NCI-H128 (cell line): ENCODE results near the gene RAB35.
"Not testable (repeated sequence)": the region's sequence is repeated elsewhere in the genome, so short reads cannot be mapped to it uniquely, and the experiment has no call there.

Experiments used
- DNase-seq: peaks from one replicate; lab custom pipeline; 2025; ENCODE audit not compliant: unreplicated experiment; lab: John Stamatoyannopoulos, UW

RAB35 gene

DNA sequence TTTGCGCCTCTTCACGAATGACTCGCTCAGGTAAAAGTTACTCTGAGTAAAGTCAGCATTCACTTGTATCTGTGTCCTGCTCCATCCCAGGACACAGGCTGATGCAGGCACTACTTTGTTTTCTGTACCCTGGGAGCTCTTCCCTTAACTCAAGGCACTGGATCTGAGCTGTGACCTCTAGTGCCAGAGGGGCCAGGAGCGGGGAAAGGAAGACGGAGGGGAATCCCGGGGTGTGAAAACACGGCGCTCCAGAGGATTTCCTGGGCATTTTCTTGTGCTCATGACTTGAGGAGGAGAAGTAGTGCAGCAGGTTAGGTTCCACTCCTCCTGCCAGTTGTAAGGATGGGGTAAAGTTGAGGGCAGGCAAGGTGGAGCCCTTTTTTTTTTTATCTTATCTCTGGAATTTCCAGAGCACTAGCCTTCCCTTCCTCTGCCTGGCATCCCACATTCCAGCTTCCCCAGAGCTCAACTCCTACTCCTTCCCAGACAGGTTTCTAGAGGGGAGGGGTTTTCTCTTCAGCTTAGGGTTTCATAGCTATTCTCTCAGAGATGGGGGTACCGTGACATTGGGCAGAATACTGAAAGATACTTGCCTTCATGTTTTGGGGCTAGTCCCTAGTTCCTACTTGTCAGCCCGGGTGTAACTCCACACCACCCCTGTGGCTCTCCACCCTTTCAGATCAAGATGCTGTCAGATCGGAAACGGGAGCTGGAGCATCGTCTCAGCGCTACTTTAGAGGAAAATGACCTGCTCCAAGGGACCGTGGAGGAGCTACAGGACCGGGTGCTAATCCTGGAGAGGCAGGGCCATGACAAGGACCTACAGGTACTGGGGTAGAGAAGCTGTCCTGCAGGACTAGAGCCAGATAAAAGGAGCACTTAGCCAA lies 52.3 kb downstream of the RAB35 start:
- no peak for DNase-seq

DNA sequence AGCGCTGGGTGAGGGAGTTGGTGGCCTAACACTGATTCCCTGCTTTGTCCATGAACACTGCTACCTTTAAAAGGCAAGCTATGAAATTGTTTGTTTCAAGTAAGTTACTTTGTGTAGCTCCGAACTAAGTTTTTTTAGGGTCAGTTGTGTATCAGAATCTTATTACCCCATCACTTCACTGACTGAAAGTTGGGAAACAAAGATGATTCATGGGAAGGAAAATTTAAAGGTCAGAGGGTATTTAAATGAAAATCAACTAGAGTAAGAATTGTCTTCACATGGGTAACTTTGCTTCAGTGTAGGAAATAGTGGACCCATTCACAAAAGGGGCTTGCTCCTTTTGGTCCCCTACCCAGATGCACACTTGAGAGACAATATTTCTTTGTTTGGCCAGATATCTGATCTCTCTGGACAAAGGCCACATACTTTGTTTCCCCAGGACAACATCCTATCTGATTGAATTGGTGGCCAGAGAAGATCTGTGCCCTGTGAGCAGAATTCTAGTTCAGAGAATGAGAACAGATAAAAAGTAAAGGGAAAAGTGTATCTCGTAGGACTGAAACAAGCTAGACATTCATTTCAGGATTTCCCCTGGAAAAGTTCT lies 53.5 kb downstream of the RAB35 start:
- DNase-seq, result no peak

GRCh38 chr12:120061575-120062214 lies 54.9 kb downstream of the RAB35 start:
- no peak for DNase-seq

DNA sequence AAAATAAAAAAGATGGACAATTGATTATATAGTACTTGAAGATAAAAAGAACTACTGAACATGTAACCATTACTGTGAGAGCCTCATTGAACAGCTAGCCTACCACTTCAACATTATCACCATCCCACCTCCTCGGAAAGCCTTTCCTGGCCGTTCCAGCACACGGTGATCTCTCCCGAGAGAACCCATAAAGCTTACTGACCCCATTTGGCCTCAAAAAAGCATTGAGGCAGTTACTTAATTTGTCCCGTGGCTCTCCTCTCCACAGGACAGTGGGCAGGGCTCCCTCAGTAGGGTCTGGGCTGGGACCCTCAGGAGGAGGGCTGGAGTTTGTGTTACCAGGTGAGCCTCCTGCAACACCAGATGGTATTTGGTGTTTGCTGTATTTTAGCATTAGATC lies 55.8 kb downstream of the RAB35 start:
- DNase-seq, result no peak

DNA sequence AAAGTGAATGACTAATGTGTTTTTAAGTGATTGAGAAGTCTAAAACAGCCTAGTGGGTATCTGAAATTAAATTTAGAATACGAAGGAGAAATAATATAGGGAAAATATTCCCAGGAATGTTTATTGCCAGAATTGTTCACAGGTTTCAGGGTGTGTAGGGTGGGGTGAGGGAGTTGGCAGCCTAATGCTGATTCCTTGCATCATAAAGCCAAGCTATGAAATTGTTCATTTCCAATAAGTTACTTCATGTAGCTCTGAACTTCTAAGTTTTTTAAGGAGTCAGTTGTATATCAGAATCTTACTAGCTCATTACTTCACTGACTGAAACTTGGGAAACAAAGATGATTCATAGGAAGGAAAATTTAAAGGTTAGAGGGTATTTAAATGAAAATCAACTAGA lies 56.4 kb downstream of the RAB35 start:
- DNase-seq, result no peak

- no peak for DNase-seq
Observed at GRCh38 chr12:120056739-120057138, 59.8 kb downstream of the RAB35 start.

DNA sequence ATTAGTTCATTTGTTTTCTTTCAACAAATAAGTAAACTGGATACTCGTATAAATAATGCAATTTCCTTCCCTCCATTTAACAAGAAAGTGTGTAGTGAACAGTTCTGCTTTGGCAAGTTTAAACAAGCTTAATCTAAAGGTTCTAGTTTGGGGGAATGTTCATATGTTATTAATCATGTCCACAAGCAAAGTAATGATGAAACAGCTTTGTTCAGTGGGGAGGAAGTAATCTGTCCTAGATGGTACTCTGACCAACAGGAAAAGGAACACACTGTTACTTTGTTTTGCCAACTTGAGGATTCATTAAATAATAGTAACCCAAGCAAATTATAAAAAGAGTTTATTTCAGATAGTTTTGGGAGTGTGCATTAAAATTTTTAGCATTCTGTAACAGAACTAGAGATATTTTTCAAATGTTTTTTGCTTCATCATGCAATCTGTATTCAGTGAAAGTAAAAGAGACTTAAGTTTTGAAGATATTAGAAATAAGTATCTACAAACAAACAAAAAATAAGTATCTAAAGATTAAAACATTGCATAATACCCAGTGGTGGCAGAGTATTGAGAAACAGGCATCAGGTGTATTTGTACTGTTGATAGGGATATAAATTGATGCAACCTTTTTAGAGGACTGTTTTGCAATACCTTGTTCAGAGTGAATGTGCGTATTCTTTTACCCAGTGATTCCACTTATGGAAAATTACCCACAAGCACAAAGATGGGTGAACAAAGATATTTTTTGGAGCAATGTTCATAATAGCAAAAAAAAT lies 61.1 kb downstream of the RAB35 start:
- DNase-seq, result no peak

- no peak for DNase-seq
Observed at GRCh38 chr12:120054293-120054692, 62.3 kb downstream of the RAB35 start.

GRCh38 chr12:120051535-120051934 lies 65.0 kb downstream of the RAB35 start:
- DNase-seq, result no peak

DNA sequence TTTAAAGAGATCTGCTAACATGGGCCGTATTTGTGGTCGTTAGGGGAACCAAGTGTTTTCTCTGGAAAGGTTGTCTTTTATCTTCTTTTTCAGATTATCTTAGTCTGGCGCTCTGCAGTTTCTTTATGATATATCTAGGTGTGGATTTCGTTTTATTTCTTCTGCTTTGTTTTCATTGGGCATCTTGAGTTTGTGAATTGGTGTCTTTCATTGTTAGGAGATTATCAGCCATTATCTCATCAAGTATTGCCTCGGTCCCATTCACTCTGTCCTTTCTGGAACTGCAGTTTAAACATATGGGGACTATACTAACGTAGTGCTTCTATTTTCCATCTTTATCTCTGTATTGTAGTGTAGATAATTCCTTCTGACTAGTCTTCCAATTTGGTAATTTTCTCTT lies 67.1 kb downstream of the RAB35 start:
- no peak for DNase-seq

DNA sequence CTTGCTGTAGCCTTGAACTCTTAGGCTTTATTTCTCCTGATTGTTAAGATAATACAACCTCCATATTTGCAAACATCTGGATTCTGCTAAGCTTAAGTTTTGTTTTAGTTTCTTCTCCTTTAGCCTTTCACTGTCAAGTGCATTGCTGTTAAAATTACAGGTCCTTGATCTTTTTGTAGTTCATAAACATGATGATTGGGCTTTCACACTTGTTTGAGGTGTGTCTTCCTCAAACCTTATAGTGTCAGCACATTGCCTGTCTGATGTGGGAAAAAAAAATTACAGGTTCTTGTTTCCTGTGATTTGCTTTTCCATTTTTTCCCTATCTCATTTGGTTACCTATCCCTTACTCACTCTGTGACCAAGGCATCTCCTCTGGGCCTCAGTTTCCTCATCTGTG lies 68.3 kb downstream of the RAB35 start:
- no peak for DNase-seq

DNA sequence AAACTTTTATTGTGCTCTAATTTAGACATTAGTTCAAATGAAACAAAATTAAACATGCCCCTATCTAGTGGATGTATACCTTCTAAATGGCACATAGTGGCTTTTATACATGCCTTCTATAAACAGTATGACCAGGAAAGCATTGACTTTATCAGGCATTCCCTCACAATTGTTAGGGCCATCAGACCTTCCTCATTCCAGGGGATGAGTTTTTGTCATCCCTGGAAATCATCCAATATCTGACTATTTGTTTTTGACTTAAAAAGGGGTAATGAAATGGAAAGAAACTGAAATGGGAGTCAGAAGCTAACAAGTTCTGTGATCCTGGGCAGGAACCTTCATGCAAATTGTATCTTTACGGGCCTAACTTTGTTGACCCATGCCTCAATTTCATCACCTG lies 69.5 kb downstream of the RAB35 start:
- DNase-seq, result no peak

- not testable (repeated sequence) for DNase-seq
Observed at GRCh38 chr12:120045367-120045766, 71.2 kb downstream of the RAB35 start.
